Limb (tissue), 2 donors: ENCODE results near the gene CNBD2.
A peak's percentile ranks its signal among the peaks of the same experiment; 100 is the strongest.
"Not testable (repeated sequence)": the region's sequence is repeated elsewhere in the genome, so short reads cannot be mapped to it uniquely, and the experiment has no call there.

Experiments used
- DNase-seq, 2 donors: peaks; one replicate each; pipeline ENCODE4 v3.0.0-alpha.2; 2016; ENCODE audit errors: extremely low spot score in 2 of 2

The CNBD2 gene

GRCh38 chr20:35967979-35968640 is at the start of gene CNBD2:
Gene CNBD2 (plus strand): TSS chr20:35968590. CDS start chr20:35968763, 173 bp downstream.
- DNase-seq: no peak

GRCh38 chr20:35920523-35920922 is 47.9 kb upstream of the CNBD2 start:
- no peak for DNase-seq

GRCh38 chr20:35929301-35929700 is 39.1 kb upstream of the CNBD2 start:
- DNase-seq: no peak

GRCh38 chr20:35934050-35934449 is 34.3 kb upstream of the CNBD2 start:
- DNase-seq: no peak

- no peak for DNase-seq
Observed at GRCh38 chr20:35939264-35939663, 29.1 kb upstream of the CNBD2 start.

GRCh38 chr20:35941620-35942019 is 26.8 kb upstream of the CNBD2 start:
- DNase-seq: no peak

- DNase-seq: no peak
Observed at GRCh38 chr20:35942243-35942642, 26.1 kb upstream of the CNBD2 start.

- DNase-seq: no peak
Observed at GRCh38 chr20:35947489-35947888, 20.9 kb upstream of the CNBD2 start.

- no peak for DNase-seq
Observed at GRCh38 chr20:35947907-35948306, 20.5 kb upstream of the CNBD2 start.

- no peak for DNase-seq
Observed at GRCh38 chr20:35950093-35950492, 18.3 kb upstream of the CNBD2 start.

GRCh38 chr20:35952080-35952479 is 16.3 kb upstream of the CNBD2 start:
- not testable (repeated sequence) for DNase-seq

- no peak for DNase-seq
Observed at GRCh38 chr20:35952480-35953386, 15.7 kb upstream of the CNBD2 start.

GRCh38 chr20:35953387-35954199 is 14.8 kb upstream of the CNBD2 start:
- DNase-seq: peak; percentile 18 to 76

GRCh38 chr20:35954200-35954906 is 14.0 kb upstream of the CNBD2 start, which contains the start of gene SCAND1:
Gene SCAND1 (minus strand): TSS chr20:35954502. CDS start chr20:35954284, 218 bp downstream.
- DNase-seq: peak; percentile 97 to 98

- no peak for DNase-seq
Observed at GRCh38 chr20:35954907-35955251, 13.5 kb upstream of the CNBD2 start.

- DNase-seq: no peak
Observed at GRCh38 chr20:35956616-35957015, 11.8 kb upstream of the CNBD2 start.

- not testable (repeated sequence) for DNase-seq
Observed at GRCh38 chr20:35959291-35959690, 9.1 kb upstream of the CNBD2 start.

- no peak for DNase-seq
Observed at GRCh38 chr20:35963878-35964277, 4.5 kb upstream of the CNBD2 start.

- DNase-seq: no peak
Observed at GRCh38 chr20:35968930-35969329, 540 bp downstream of the CNBD2 start.

GRCh38 chr20:35971981-35972380 is 3.6 kb downstream of the CNBD2 start:
- no peak for DNase-seq

GRCh38 chr20:35972462-35972861 is 4.1 kb downstream of the CNBD2 start:
- no peak for DNase-seq
